HEK293 (cell line): ENCODE results near the gene FAM221A.

ENCODE experiments used
- CTCF ChIA-PET: fragments of 350-600 bp; formaldehyde crosslinking; extraction: SDS; loops from one replicate; lab custom pipeline; 2021; ENCODE audit warnings: antibody characterized with exemption; lab: Yijun Ruan, JAX
- POLR2A ChIA-PET: fragments of 300-600 bp; formaldehyde crosslinking; extraction: SDS; loops from one replicate; lab custom pipeline; 2020; ENCODE audit warnings: antibody characterized with exemption, inconsistent platforms; lab: Yijun Ruan, JAX
- H3K27ac ChIP-seq: fragments of 200-500 bp; sonication (Bioruptor generic); 2 replicates; pipeline ENCODE4 v1.5.1; 2014; ENCODE audit warnings: low read depth, low read length, control low read depth, inconsistent platforms; ENCODE audit errors: extremely low read depth
- H3K36me3 ChIP-seq, 2 experiments: fragments of 200-500 bp in 1 of 2; sonication (Bioruptor generic) in 1 of 2; 1 replicate in 1 of 2; 2 replicates in 1 of 2; pipeline ENCODE4 v1.5.1; 2014 to 2017; ENCODE audit warnings: inconsistent platforms in 2 of 2, low read length in 2 of 2; ENCODE audit not compliant: control insufficient read depth in 2 of 2, insufficient read depth in 1 of 2
- H3K4me1 ChIP-seq: fragments of 200-500 bp; sonication (Bioruptor generic); 2 replicates; pipeline ENCODE4 v1.5.1; 2014; ENCODE audit warnings: mild to moderate bottlenecking, low read length, inconsistent platforms; ENCODE audit not compliant: control insufficient read depth, insufficient read depth
- H3K4me3 ChIP-seq: 2 replicates; pipeline ENCODE4 v1.5.1; 2011; ENCODE audit warnings: low read depth, mild to moderate bottlenecking, control low read depth, low read length, moderate library complexity
- H3K9me3 ChIP-seq: fragments of 200-500 bp; sonication (Bioruptor generic); 2 replicates; pipeline ENCODE4 v1.5.1; 2014; ENCODE audit warnings: low read depth, low read length, inconsistent platforms; ENCODE audit not compliant: control insufficient read depth, insufficient read depth
- ZBTB21 ChIP-seq: fragments of 450-650 bp; formaldehyde crosslinking; IDR thresholded peaks from 2 replicates; pipeline ENCODE4 v1.5.1; 2017; ENCODE audit warnings: missing biosample characterization, missing genetic modification characterization
- ZEB2 ChIP-seq: fragments of 450-650 bp; formaldehyde crosslinking; IDR thresholded peaks from 2 replicates; pipeline ENCODE4 v1.5.1; 2016; ENCODE audit warnings: missing biosample characterization, missing genetic modification characterization
- ZFP37 ChIP-seq: fragments of 450-650 bp; formaldehyde crosslinking; IDR thresholded peaks from 2 replicates; pipeline ENCODE4 v1.5.1; 2016; ENCODE audit warnings: missing biosample characterization, missing genetic modification characterization
- ZNF132 ChIP-seq: fragments of 450-650 bp; formaldehyde crosslinking; IDR thresholded peaks from 2 replicates; pipeline ENCODE4 v1.5.1; 2017; ENCODE audit warnings: missing biosample characterization, missing genetic modification characterization, borderline replicate concordance
- ZNF239 ChIP-seq: fragments of 450-650 bp; formaldehyde crosslinking; IDR thresholded peaks from 2 replicates; pipeline ENCODE4 v1.5.1; 2016; ENCODE audit warnings: missing biosample characterization, missing genetic modification characterization
- ZNF341 ChIP-seq: fragments of 450-650 bp; formaldehyde crosslinking; IDR thresholded peaks from 2 replicates; pipeline ENCODE4; 2016; ENCODE audit warnings: low read depth, missing biosample characterization, missing genetic modification characterization
- ZNF350 ChIP-seq: fragments of 450-650 bp; formaldehyde crosslinking; IDR thresholded peaks from 2 replicates; pipeline ENCODE4 v1.5.0; 2017; ENCODE audit warnings: missing biosample characterization, mild to moderate bottlenecking, missing genetic modification characterization
- ZNF394 ChIP-seq: fragments of 450-650 bp; formaldehyde crosslinking; IDR thresholded peaks from 2 replicates; pipeline ENCODE4 v1.5.1; 2016; ENCODE audit warnings: missing biosample characterization, missing genetic modification characterization, mild to moderate bottlenecking, moderate library complexity, borderline replicate concordance
- ZNF600 ChIP-seq: fragments of 450-650 bp; formaldehyde crosslinking; IDR thresholded peaks from 2 replicates; pipeline ENCODE4 v1.5.1; 2016; ENCODE audit warnings: missing biosample characterization, missing genetic modification characterization
- ZNF629 ChIP-seq: fragments of 450-650 bp; formaldehyde crosslinking; IDR thresholded peaks from 2 replicates; pipeline ENCODE4 v1.5.1; 2017; ENCODE audit warnings: missing biosample characterization, missing genetic modification characterization
- ZNF658 ChIP-seq: fragments of 450-650 bp; formaldehyde crosslinking; IDR thresholded peaks from 2 replicates; pipeline ENCODE4; 2016; ENCODE audit warnings: missing biosample characterization, missing genetic modification characterization
- ZNF747 ChIP-seq: fragments of 450-650 bp; formaldehyde crosslinking; IDR thresholded peaks from 2 replicates; pipeline ENCODE4 v1.5.1; 2016; ENCODE audit warnings: missing biosample characterization, missing genetic modification characterization
- ZNF785 ChIP-seq: fragments of 450-650 bp; formaldehyde crosslinking; IDR thresholded peaks from 2 replicates; pipeline ENCODE4 v1.5.1; 2016; ENCODE audit warnings: missing biosample characterization, missing genetic modification characterization
- TF ChIP-seq, protein P1 (sequence below): fragments of 450-650 bp; formaldehyde crosslinking; conservative IDR thresholded peaks from 2 replicates; pipeline ENCODE4 v1.5.1; 2016; ENCODE audit warnings: low read depth, missing biosample characterization, missing genetic modification characterization
- TF ChIP-seq, protein P2 (sequence below): fragments of 450-650 bp; IDR thresholded peaks from 2 replicates; pipeline ENCODE4 v1.5.1; 2018; ENCODE audit warnings: missing biosample characterization, missing genetic modification characterization
- TF ChIP-seq, protein P3 (sequence below): fragments of 450-650 bp; formaldehyde crosslinking; optimal IDR thresholded peaks from 2 replicates; pipeline ENCODE3; 2016; ENCODE audit warnings: missing biosample characterization, mild to moderate bottlenecking, missing genetic modification characterization
- TF ChIP-seq, protein P4 (sequence below): fragments of 450-650 bp; formaldehyde crosslinking; IDR thresholded peaks from 2 replicates; pipeline ENCODE4 v1.5.1; 2017; ENCODE audit warnings: missing biosample characterization, missing genetic modification characterization
- TF ChIP-seq, protein P5 (sequence below): fragments of 450-650 bp; formaldehyde crosslinking; IDR thresholded peaks from 2 replicates; pipeline ENCODE4 v1.5.1; 2016; ENCODE audit warnings: missing biosample characterization, missing genetic modification characterization
- TF ChIP-seq, protein P6 (sequence below): fragments of 450-650 bp; formaldehyde crosslinking; IDR thresholded peaks from 2 replicates; pipeline ENCODE4 v1.5.1; 2016; ENCODE audit warnings: missing biosample characterization, missing genetic modification characterization

FAM221A gene

DNA sequence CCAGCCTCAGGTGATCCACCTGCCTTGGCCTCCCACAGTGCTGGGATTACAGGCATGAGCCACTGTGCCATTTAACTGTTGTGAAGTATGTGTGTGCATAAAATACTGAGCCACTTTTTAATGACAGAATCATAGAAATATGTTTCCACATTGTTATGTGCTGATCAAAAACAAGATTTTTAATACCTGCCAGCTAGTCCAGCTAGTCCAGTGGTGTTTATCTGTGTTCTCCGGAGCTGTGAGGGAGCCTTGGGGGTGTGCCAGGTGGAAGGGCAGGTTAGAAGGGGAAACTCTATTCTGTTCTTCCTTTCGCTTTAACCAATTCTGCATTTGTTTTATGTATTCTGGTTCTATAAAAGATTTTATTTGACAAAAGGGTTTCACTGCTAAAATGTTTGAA is 7.0 kb downstream of the FAM221A start (continued):
- TF ChIP-seq, protein P1, sequence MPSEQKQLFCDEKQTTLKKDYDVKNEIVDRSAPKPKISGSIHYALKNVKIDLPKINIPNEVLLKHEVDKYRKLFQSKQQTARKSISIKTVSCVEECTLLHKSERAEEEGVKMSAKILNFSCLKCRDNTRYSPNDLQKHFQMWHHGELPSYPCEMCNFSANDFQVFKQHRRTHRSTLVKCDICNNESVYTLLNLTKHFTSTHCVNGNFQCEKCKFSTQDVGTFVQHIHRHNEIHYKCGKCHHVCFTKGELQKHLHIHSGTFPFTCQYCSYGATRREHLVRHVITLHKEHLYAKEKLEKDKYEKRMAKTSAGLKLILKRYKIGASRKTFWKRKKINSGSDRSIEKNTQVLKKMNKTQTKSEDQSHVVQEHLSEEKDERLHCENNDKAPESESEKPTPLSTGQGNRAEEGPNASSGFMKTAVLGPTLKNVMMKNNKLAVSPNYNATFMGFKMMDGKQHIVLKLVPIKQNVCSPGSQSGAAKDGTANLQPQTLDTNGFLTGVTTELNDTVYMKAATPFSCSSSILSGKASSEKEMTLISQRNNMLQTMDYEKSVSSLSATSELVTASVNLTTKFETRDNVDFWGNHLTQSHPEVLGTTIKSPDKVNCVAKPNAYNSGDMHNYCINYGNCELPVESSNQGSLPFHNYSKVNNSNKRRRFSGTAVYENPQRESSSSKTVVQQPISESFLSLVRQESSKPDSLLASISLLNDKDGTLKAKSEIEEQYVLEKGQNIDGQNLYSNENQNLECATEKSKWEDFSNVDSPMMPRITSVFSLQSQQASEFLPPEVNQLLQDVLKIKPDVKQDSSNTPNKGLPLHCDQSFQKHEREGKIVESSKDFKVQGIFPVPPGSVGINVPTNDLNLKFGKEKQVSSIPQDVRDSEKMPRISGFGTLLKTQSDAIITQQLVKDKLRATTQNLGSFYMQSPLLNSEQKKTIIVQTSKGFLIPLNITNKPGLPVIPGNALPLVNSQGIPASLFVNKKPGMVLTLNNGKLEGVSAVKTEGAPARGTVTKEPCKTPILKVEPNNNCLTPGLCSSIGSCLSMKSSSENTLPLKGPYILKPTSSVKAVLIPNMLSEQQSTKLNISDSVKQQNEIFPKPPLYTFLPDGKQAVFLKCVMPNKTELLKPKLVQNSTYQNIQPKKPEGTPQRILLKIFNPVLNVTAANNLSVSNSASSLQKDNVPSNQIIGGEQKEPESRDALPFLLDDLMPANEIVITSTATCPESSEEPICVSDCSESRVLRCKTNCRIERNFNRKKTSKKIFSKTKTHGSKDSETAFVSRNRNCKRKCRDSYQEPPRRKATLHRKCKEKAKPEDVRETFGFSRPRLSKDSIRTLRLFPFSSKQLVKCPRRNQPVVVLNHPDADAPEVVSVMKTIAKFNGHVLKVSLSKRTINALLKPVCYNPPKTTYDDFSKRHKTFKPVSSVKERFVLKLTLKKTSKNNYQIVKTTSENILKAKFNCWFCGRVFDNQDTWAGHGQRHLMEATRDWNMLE (tag by site-specific recombination): no peak
- TF ChIP-seq ZNF785 (tag by site-specific recombination): no peak
- TF ChIP-seq, protein P2, sequence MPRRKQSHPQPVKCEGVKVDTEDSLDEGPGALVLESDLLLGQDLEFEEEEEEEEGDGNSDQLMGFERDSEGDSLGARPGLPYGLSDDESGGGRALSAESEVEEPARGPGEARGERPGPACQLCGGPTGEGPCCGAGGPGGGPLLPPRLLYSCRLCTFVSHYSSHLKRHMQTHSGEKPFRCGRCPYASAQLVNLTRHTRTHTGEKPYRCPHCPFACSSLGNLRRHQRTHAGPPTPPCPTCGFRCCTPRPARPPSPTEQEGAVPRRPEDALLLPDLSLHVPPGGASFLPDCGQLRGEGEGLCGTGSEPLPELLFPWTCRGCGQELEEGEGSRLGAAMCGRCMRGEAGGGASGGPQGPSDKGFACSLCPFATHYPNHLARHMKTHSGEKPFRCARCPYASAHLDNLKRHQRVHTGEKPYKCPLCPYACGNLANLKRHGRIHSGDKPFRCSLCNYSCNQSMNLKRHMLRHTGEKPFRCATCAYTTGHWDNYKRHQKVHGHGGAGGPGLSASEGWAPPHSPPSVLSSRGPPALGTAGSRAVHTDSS (tag by site-specific recombination): no peak

DNA sequence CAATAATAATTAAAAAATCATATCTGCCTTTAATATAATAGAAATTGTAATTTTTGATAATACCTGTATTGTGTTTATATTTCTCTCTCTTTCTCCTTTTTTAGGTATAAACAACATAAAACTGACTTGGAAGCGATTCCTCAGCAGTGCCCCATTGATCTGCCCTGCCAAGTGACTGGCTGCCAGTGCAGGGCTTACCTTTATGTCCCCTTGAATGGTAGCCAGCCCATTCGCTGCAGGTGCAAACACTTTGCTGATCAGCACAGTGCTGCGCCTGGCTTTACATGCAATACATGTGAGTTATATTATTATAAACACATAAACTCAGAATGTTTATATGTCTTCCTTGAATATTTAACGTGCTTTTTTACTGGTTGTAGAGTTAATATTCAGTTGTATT is 9.2 kb downstream of the FAM221A start:
- ChIA-PET POLR2A (no interaction called here), CTCF (interaction anchor here (5.7 kb wide), 1 partner anchor 7 kb away, joined by 39 read pairs; no protein-coding TSS in a partner anchor)
- no peaks in the 10 kb centered on the region for H3K4me1 ChIP-seq
- no peak overlapping the region for H3K27ac ChIP-seq
- H3K36me3 ChIP-seq: peaks cover 36 to 51% of the 10 kb centered on the region in 2 experiments
- H3K4me3 ChIP-seq: no peak overlapping the region
- TF ChIP-seq ZBTB21 (no peak), ZNF132 (tag by site-specific recombination) (no peak), ZNF341 (tag by site-specific recombination) (no peak), ZNF350 (tag by site-specific recombination) (no peak), ZNF394 (no peak), ZFP37 (no peak), ZNF658 (tag by site-specific recombination) (no peak), ZNF747 (tag by site-specific recombination) (no peak), ZNF239 (tag by site-specific recombination) (no peak), ZNF629 (tag by site-specific recombination) (no peak), ZNF600 (tag by site-specific recombination) (no peak), ZEB2 (tag by site-specific recombination) (no peak)
- TF ChIP-seq, protein P3, sequence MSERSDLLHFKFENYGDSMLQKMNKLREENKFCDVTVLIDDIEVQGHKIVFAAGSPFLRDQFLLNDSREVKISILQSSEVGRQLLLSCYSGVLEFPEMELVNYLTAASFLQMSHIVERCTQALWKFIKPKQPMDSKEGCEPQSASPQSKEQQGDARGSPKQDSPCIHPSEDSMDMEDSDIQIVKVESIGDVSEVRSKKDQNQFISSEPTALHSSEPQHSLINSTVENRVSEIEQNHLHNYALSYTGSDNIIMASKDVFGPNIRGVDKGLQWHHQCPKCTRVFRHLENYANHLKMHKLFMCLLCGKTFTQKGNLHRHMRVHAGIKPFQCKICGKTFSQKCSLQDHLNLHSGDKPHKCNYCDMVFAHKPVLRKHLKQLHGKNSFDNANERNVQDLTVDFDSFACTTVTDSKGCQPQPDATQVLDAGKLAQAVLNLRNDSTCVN (tag by site-specific recombination): no peak
- TF ChIP-seq, protein P4, sequence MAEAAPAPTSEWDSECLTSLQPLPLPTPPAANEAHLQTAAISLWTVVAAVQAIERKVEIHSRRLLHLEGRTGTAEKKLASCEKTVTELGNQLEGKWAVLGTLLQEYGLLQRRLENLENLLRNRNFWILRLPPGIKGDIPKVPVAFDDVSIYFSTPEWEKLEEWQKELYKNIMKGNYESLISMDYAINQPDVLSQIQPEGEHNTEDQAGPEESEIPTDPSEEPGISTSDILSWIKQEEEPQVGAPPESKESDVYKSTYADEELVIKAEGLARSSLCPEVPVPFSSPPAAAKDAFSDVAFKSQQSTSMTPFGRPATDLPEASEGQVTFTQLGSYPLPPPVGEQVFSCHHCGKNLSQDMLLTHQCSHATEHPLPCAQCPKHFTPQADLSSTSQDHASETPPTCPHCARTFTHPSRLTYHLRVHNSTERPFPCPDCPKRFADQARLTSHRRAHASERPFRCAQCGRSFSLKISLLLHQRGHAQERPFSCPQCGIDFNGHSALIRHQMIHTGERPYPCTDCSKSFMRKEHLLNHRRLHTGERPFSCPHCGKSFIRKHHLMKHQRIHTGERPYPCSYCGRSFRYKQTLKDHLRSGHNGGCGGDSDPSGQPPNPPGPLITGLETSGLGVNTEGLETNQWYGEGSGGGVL (tag by site-specific recombination): no peak
- TF ChIP-seq, protein P2 (tag by site-specific recombination): no peak
- TF ChIP-seq, protein P5, sequence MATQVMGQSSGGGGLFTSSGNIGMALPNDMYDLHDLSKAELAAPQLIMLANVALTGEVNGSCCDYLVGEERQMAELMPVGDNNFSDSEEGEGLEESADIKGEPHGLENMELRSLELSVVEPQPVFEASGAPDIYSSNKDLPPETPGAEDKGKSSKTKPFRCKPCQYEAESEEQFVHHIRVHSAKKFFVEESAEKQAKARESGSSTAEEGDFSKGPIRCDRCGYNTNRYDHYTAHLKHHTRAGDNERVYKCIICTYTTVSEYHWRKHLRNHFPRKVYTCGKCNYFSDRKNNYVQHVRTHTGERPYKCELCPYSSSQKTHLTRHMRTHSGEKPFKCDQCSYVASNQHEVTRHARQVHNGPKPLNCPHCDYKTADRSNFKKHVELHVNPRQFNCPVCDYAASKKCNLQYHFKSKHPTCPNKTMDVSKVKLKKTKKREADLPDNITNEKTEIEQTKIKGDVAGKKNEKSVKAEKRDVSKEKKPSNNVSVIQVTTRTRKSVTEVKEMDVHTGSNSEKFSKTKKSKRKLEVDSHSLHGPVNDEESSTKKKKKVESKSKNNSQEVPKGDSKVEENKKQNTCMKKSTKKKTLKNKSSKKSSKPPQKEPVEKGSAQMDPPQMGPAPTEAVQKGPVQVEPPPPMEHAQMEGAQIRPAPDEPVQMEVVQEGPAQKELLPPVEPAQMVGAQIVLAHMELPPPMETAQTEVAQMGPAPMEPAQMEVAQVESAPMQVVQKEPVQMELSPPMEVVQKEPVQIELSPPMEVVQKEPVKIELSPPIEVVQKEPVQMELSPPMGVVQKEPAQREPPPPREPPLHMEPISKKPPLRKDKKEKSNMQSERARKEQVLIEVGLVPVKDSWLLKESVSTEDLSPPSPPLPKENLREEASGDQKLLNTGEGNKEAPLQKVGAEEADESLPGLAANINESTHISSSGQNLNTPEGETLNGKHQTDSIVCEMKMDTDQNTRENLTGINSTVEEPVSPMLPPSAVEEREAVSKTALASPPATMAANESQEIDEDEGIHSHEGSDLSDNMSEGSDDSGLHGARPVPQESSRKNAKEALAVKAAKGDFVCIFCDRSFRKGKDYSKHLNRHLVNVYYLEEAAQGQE (tag by site-specific recombination): no peak
- TF ChIP-seq, protein P6, sequence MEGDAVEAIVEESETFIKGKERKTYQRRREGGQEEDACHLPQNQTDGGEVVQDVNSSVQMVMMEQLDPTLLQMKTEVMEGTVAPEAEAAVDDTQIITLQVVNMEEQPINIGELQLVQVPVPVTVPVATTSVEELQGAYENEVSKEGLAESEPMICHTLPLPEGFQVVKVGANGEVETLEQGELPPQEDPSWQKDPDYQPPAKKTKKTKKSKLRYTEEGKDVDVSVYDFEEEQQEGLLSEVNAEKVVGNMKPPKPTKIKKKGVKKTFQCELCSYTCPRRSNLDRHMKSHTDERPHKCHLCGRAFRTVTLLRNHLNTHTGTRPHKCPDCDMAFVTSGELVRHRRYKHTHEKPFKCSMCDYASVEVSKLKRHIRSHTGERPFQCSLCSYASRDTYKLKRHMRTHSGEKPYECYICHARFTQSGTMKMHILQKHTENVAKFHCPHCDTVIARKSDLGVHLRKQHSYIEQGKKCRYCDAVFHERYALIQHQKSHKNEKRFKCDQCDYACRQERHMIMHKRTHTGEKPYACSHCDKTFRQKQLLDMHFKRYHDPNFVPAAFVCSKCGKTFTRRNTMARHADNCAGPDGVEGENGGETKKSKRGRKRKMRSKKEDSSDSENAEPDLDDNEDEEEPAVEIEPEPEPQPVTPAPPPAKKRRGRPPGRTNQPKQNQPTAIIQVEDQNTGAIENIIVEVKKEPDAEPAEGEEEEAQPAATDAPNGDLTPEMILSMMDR: no peak
- no peaks in the 10 kb centered on the region for H3K9me3 ChIP-seq
